Spinal cord (tissue), 10 donors: ENCODE measurements around the gene TKFC. TPM values are rescaled to one million over a fixed set of nuclear protein-coding genes. Genes with fewer than 3 reads are reported as not detected.
A peak's percentile ranks its signal among the peaks of the same experiment; 100 is the strongest.

Experiments used
- DNase-seq, 6 donors: peaks; one replicate each; pipeline versions ENCODE4 v3.0.0 to v3.0.0-alpha.2; 2013 to 2015; ENCODE audit warnings: low spot score in 6 of 6, low read depth in 4 of 6
- H3K27ac ChIP-seq: one replicate; pipeline ENCODE4 v1.5.1; 2013; ENCODE audit warnings: low read depth, low read length, control low read depth
- H3K27me3 ChIP-seq: one replicate; pipeline ENCODE4 v1.6.1; 2013; ENCODE audit warnings: low read length; ENCODE audit not compliant: control insufficient read depth, insufficient read depth
- H3K36me3 ChIP-seq: one replicate; pipeline ENCODE4 v1.6.1; 2013; ENCODE audit warnings: low read length; ENCODE audit not compliant: control insufficient read depth, insufficient read depth
- H3K4me1 ChIP-seq: one replicate; pipeline ENCODE4 v1.6.1; 2013; ENCODE audit warnings: low read length; ENCODE audit not compliant: control insufficient read depth, insufficient read depth
- H3K4me3 ChIP-seq: one replicate; pipeline ENCODE4 v1.5.1; 2013; ENCODE audit warnings: low read depth, low read length, control low read depth
- H3K9me3 ChIP-seq: one replicate; pipeline ENCODE4 v1.6.1; 2013; ENCODE audit warnings: low read length; ENCODE audit not compliant: control insufficient read depth, insufficient read depth
- WGBS: methylation state at CpG from one replicate; pipeline ENCODE4 v1.1.5; 2013; ENCODE audit warnings: missing lambda C conversion rate; ENCODE audit not compliant: insufficient coverage; 5-methylcytosine and 5-hydroxymethylcytosine counted together
- polyA plus RNA-seq, 2 donors: library from polyadenylated mRNA; unstranded; fragments of 120-200 nt; gene quantifications; one replicate each; pipeline ENCODE4 v1.2.1, GENCODE V29; 2013; ENCODE audit not compliant: insufficient read length in 2 of 2
- total RNA-seq, 2 donors: library from RNA; depleted of rRNA in 1 of 2; stranded (reverse); fragments of 120-200 nt in 1 of 2; fragments of >200 nt in 1 of 2; gene quantifications; one replicate each; pipeline versions ENCODE4 v1.2.3 to v1.2.4, GENCODE V29; 2013 to 2014
- donor health status: healthy.

The TKFC gene
- total and polyA plus RNA-seq, 4 donors: 14.9 to 37.7 (median 28.8) TPM

DNA sequence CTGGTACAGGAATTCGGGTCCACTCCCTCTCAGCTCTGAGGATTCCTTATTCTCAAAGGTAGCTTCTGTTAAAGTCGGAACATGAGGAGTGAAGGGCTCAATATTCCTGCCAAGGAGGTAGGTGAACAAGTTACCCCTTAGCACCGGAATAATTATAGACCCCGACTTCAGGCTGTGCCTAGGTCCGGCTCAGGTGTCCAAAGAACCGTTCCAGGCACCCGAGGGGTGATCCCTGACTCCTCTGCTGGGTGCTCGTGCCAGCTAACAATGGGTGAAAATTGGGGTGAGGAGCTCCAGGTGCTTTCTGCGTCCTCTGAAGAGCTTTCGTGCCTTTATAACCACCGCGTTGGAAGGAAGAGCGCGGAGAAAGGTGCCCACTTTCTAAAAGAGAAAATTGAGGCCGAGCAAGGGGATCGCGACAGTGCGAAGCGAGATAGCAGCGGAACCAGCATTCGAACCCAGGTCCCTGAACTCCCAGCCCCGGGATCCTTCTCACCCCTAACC lies 28.3 kb downstream of the TKFC start:
- no peaks in the 10 kb centered on the region for H3K9me3 ChIP-seq
- 1% methylated on average over 20 of the region's 22 CpGs for WGBS

DNA sequence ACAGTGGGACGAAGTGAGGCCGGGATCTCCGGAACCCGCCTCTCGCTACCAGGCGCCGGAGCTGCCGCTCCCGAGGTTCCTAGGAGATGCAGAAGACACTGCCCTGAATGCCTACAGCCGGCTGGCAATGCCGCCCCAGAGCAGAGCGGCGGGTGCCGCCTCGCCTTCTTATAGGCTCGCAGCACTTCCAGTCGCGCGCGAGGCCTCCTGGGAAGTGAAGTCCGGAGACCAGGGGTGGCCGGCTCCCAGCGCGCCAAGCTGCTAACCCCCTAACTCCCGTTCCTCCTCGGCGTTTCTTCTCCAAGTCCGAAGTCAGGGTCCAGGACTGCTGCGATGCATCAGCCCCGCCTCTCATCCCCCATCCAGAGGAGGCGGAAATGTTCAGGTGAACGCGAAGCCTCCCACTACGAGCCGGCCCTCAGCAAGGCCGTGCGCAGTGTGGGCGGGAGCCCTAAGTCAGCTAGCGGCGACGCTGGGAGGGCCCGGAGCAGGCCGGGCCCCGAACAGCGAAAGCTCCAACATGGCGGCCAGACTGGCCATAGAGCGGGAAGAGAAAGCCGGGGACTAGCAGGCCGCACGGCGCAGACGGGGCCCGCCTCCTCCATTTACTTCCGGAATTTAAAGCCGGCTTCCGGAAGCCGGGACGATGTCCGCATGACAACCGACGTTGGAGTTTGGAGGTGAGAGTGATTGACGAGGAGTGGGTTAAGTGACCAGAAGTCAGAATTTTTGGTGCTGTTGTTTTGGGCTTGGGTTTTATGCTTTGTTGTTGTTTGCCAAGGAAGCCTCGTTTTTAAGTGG lies 28.9 kb downstream of the TKFC start, which contains the start of the genes CYB561A3 and TMEM138:
Gene CYB561A3 (minus strand): TSS at position 142 of the 801 bp plus-strand sequence. CDS start 5,169 bp downstream, outside the sequence.
Gene TMEM138 (plus strand): TSS at position 634 of the 801 bp plus-strand sequence. CDS start 2,017 bp downstream, outside the sequence.
- H3K36me3 ChIP-seq: peaks cover 28% of the 10 kb centered on the region
- H3K27ac ChIP-seq: peak within 1 kb of the TSS; percentile 99
- DNase-seq: peak; percentile 83 to 98 (median 90)
- no peaks in the 10 kb centered on the region for H3K27me3 ChIP-seq
- peak within 1 kb of the TSS; percentile 73 for H3K4me3 ChIP-seq
- peaks cover 31% of the 10 kb centered on the region for H3K4me1 ChIP-seq
- no peaks in the 10 kb centered on the region for H3K9me3 ChIP-seq
- WGBS: under 1% methylated on average over 63 of the region's 63 CpGs

More for the DNA sequence above, 28.3 kb downstream of the TKFC start:
- peak overlapping the region; percentile 99 for H3K27ac ChIP-seq
- no peak for DNase-seq
- peak overlapping the region; percentile 73 for H3K4me3 ChIP-seq
- H3K4me1 ChIP-seq: peaks cover 31% of the 10 kb centered on the region
- no peaks in the 10 kb centered on the region for H3K27me3 ChIP-seq
- H3K36me3 ChIP-seq: peaks cover 26% of the 10 kb centered on the region

DNA sequence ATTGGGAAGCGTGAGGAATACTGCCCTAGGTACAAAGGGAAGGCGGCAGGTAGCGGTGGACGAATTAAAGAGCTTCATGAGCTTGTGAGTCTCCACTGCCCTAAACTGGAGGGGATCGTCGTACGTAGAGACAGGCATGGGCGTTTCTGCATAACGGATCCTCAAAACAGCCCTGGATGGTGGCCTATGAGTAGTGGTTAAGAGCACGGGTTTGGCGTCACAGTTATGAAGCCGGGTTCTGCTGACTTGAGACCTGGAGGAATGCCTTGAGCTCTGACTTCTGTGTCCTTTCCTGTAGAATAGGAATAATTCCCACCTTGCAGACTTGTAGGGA lies 29.5 kb downstream of the TKFC start:
- peaks cover 31% of the 10 kb centered on the region for H3K4me1 ChIP-seq
- no peak for DNase-seq

DNA sequence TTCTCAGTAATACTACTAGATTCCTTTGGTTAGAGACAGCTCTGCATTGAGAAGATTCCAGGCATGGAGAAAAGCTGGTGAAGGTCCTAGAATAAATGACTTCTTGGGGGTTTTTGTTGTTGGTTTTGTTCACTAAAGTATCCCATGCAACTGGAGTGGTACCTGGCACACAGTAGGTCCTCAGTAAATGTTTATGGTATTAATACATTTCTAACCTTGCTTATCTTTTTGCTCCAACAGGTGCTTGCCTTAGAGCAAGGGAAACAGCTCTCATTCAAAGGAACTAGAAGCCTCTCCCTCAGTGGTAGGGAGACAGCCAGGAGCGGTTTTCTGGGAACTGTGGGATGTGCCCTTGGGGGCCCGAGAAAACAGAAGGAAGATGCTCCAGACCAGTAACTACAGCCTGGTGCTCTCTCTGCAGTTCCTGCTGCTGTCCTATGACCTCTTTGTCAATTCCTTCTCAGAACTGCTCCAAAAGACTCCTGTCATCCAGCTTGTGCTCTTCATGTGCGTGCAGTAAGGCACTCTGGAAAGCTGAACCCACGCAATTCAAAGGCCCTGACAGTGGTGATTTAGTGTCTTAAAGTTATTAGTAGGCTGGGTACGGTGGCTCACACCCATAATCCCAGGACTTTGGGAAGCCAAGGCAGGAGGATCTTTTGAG lies 31.1 kb downstream of the TKFC start:
- Histone ChIP-seq H3K4me3 (no peak overlapping the region), H3K36me3 (peaks cover 44% of the 10 kb centered on the region)

More for the DNA sequence above, 29.5 kb downstream of the TKFC start:
- H3K27ac ChIP-seq: peak overlapping the region; percentile 99
- under 1% methylated on average over 12 of the region's 12 CpGs for WGBS
- peak overlapping the region; percentile 73 for H3K4me3 ChIP-seq
- peaks cover 30% of the 10 kb centered on the region for H3K36me3 ChIP-seq
- no peaks in the 10 kb centered on the region for H3K9me3 ChIP-seq
- no peaks in the 10 kb centered on the region for H3K27me3 ChIP-seq

DNA sequence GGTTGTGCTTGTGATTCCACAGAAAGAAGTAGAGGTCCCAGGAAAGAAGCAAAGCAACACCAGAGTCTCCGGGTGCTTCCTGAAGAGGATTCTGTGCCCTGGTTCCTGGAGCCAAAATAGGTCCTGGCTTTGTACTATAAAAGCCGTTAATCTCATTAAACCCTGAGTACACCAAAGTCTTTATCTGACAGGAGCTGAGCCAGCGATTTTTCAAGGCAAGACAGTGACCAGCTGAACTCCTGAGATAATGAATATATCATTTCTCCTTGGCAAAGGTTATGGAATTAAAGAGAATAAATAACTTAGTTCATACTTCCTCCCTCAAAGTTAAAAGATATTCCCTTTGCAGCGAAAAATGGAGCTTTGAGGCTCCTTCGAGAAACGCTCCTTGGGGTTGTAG lies 34.4 kb downstream of the TKFC start:
- H3K36me3 ChIP-seq: peaks cover 57% of the 10 kb centered on the region
- H3K4me3 ChIP-seq: no peak overlapping the region
- DNase-seq: no peak
- H3K27ac ChIP-seq: no peak overlapping the region
- H3K27me3 ChIP-seq: no peaks in the 10 kb centered on the region
- 100% methylated on average over 1 of the region's 6 CpGs for WGBS
- peaks cover 24% of the 10 kb centered on the region for H3K4me1 ChIP-seq
- no peaks in the 10 kb centered on the region for H3K9me3 ChIP-seq

More for the DNA sequence above, 31.1 kb downstream of the TKFC start:
- no peak overlapping the region for H3K27ac ChIP-seq
- 88% methylated on average over 3 of the region's 5 CpGs for WGBS
- peaks cover 25% of the 10 kb centered on the region for H3K4me1 ChIP-seq
- no peaks in the 10 kb centered on the region for H3K27me3 ChIP-seq
- no peaks in the 10 kb centered on the region for H3K9me3 ChIP-seq
- DNase-seq: no peak

DNA sequence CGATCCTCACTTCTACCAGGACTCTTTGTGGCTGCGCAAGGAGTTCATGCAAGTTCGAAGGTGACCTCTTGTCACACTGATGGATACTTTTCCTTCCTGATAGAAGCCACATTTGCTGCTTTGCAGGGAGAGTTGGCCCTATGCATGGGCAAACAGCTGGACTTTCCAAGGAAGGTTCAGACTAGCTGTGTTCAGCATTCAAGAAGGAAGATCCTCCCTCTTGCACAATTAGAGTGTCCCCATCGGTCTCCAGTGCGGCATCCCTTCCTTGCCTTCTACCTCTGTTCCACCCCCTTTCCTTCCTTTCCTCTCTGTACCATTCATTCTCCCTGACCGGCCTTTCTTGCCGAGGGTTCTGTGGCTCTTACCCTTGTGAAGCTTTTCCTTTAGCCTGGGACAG lies 35.6 kb downstream of the TKFC start:
- WGBS: 95% methylated on average over 7 of the region's 7 CpGs
- Histone ChIP-seq H3K36me3 (peaks cover 57% of the 10 kb centered on the region), H3K4me3 (no peak overlapping the region), H3K27ac (no peak overlapping the region), H3K27me3 (no peaks in the 10 kb centered on the region), H3K4me1 (peaks cover 16% of the 10 kb centered on the region), H3K9me3 (peaks cover 2% of the 10 kb centered on the region)
- DNase-seq: no peak

DNA sequence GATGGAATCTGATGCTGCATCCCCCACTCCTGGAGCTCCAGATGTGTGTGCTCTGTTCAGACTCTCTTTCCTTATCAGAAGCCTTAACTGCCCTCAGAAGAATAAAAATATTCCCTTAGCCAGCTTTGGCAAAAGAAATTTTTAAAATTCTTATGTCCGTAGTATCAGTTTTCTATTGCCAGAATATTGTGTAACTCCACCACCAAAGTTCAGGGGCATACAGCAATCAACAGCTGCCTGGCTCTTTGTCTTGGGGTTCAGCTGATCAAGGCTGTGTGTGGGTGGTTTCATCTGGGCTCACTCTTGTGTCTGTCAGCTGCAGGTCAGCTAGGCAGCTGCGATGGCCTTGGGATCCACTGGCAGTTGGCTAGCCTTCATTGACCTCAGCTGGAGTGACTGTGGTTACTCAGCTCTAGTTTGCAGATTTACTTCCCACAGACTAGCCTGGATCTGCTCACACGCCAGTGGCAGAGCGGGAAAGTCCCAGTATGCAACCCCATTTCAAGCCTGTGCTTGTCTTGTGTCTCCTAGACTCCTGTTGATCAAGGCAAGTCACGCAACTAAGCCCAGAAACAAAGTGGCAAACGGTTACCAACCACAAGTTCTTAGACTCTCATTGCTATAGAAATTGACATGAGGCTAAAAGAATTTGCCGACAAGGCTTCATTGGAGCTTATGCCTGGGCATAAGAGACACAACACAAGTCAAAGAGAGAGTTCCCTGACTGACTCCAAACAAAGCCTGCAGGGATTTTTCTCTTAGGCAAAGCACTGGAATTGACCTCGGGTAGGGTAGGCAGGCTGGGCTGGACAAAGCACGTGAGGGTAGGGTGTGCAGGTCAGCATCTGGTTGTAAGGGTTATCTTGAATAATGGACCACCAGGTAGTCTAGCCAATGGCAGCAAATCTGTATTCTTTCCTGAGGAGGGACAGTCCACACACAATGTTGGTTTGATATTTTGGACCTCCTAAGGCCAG lies 36.6 kb downstream of the TKFC start:
- peak in 3 of 6 donors; percentile 20 to 73 (median 56) for DNase-seq
- Histone ChIP-seq H3K27ac (peak overlapping the region; percentile 45), H3K27me3 (no peaks in the 10 kb centered on the region), H3K4me1 (peaks cover 16% of the 10 kb centered on the region), H3K9me3 (peaks cover 2% of the 10 kb centered on the region), H3K4me3 (no peak overlapping the region), H3K36me3 (peaks cover 52% of the 10 kb centered on the region)
- WGBS: 69% methylated on average over 8 of the region's 9 CpGs

DNA sequence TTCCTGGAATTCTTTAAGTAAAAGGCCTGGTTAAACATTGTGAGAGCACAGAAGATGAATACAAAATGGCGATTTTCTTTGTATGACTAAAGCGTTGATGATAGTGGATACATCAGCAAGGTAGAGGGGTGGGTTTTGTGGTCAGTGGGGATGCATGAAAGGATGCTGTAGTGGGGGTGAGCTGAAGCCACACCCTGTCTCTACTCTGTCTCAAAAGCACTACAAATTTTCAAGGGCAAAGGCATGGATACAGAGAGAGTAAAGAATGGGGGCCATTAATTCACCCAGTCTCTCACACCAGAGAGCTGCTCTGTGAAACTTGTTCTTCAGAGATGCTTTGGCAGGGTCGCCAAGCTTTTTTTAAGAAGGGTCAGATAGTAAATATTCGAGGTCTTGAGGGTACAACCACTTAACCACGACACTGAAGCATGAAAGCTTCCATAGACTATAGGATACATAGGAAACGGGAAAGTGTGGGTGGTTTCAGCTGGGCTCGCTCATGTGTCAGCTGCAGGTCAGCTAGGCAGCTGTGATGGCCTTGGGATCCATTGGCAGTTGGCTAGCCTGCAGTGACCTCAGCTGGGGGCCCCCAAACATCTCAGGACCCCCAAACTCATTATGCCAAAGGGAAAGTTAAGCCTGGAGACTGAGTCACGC lies 37.4 kb downstream of the TKFC start:
- Histone ChIP-seq H3K27ac (peak overlapping the region; percentile 45), H3K27me3 (no peaks in the 10 kb centered on the region), H3K9me3 (peaks cover 2% of the 10 kb centered on the region), H3K36me3 (peaks cover 49% of the 10 kb centered on the region), H3K4me1 (peaks cover 16% of the 10 kb centered on the region), H3K4me3 (no peak overlapping the region)
- no peak for DNase-seq
- WGBS: 84% methylated on average over 6 of the region's 8 CpGs
